Measurements from ENCODE around the gene NUDC. TPM values are rescaled to one million over a fixed set of nuclear protein-coding genes. Genes with fewer than 3 reads are reported as not detected.

The NUDC gene
- total and polyA plus RNA-seq, 2 of the 4 experiments (the other 2 are of a cell fraction) = 34.8 to 89.8 TPM

DNA sequence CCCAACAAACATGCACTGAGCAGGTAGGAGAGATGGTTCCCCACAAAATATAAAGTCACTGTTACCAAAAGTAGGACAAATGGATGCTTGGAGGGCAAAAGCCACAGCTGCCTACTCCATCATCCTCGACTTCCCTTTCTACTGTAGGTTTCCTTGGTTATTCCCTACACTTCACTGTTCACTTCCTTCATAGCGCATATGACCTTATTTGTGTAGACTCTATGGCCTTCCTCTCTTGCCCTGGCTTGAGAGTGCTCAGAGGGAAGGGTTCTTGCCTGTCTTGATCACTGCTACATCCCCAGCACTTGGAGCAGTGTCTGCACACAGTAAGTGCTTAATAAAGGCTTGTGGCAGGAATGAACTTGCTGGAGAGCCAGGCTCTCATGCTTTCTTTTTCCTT lies 57.4 kb downstream of the NUDC start:
- no TSS peak for BruUV-seq (replicated peaks)
- H2AK9ac ChIP-seq (replicated peaks; ENCODE audit: low read depth, low read length, poor library complexity) = no peak overlapping the region
- no peak overlapping the region for H2BK5ac ChIP-seq (ENCODE audit: low read depth, low read length, poor library complexity, severe bottlenecking)
- H3K9me1 ChIP-seq (ENCODE audit: insufficient read depth, low read length) = no peaks in the 10 kb centered on the region; the same call in 1 of the 2 replicates
- H3K4me2 ChIP-seq (ENCODE audit: low read depth, low read length) = no peak overlapping the region
- no peak overlapping the region for H4K8ac ChIP-seq (ENCODE audit: low read depth in 2 of 2, low read length in 2 of 2)
- no peak overlapping the region for H3K14ac ChIP-seq (replicated peaks; ENCODE audit: low read depth, low read length)
- H3K27me3 ChIP-seq (ENCODE audit: control insufficient read depth, insufficient read depth, low read length) = no peaks in the 10 kb centered on the region
- ATAC-seq (ENCODE audit: low read depth) = no peak
- H2AK5ac ChIP-seq (ENCODE audit: low read depth, low read length) = peak overlapping the region; percentile 60; the same call in 1 of the 2 replicates
- DNase-seq = no peak
- no peak overlapping the region for H2BK120ac ChIP-seq (ENCODE audit: low read depth, low read length)
- no peak overlapping the region for H2BK20ac ChIP-seq (ENCODE audit: low read depth, low read length)
- in situ Hi-C loops (cut with MboI; ENCODE audit: low sequenced_read_pairs) = no loop called here
- H3K23ac ChIP-seq (ENCODE audit: low read depth, low read length) = no peak overlapping the region
- TF ChIP-seq POLR2A (IDR thresholded peaks at IDR 0.05; ENCODE audit: low read depth, low read length) = no peak
- no peak for TF ChIP-seq BHLHE40 (IDR thresholded peaks at IDR 0.05; ENCODE audit: low read depth, low read length)
- no peak for TF ChIP-seq RAD21 (IDR thresholded peaks at IDR 0.05; ENCODE audit: low read length)
- no peak for TF ChIP-seq SMC3 (IDR thresholded peaks at IDR 0.05; ENCODE audit: low read depth, low read length)
- no peak for TF ChIP-seq FOS (IDR thresholded peaks at IDR 0.05; ENCODE audit: low read depth, low read length)
- TF ChIP-seq, protein P1, sequence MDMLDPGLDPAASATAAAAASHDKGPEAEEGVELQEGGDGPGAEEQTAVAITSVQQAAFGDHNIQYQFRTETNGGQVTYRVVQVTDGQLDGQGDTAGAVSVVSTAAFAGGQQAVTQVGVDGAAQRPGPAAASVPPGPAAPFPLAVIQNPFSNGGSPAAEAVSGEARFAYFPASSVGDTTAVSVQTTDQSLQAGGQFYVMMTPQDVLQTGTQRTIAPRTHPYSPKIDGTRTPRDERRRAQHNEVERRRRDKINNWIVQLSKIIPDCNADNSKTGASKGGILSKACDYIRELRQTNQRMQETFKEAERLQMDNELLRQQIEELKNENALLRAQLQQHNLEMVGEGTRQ (IDR thresholded peaks at IDR 0.05; ENCODE audit: low read depth, low read length) = no peak
- TF ChIP-seq RCOR1 (IDR thresholded peaks at IDR 0.05; ENCODE audit: insufficient replicate concordance, low read length) = no peak
- no peak for TF ChIP-seq MXI1 (IDR thresholded peaks at IDR 0.05; ENCODE audit: borderline replicate concordance, low read depth, low read length)
- no peak for TF ChIP-seq CHD1 (IDR thresholded peaks at IDR 0.05; ENCODE audit: low read depth, low read length)
- no peak for TF ChIP-seq CEBPB (IDR thresholded peaks at IDR 0.05; ENCODE audit: low read depth, low read length)
- no peak for TF ChIP-seq RFX5 (IDR thresholded peaks at IDR 0.05; ENCODE audit: low read depth, low read length)
- TF ChIP-seq MAFK (IDR thresholded peaks at IDR 0.05; ENCODE audit: low read depth, low read length) = no peak
- TF ChIP-seq MAZ (IDR thresholded peaks at IDR 0.05; ENCODE audit: borderline replicate concordance, low read depth, low read length) = no peak
- no peaks in the 10 kb centered on the region for H3K79me1 ChIP-seq (ENCODE audit: low read depth in 1 of 2, low read length in 2 of 2)
- 0 out of 2 replicates have a peak, but pooled peaks cover 2% of the 10 kb centered on the region for H3K4me1 ChIP-seq (ENCODE audit: control insufficient read depth, insufficient read depth, low read length)
- no peak overlapping the region for H3K4me3 ChIP-seq (ENCODE audit: insufficient read depth, low read depth, low read length)
- H4K20me1 ChIP-seq (ENCODE audit: insufficient read depth, low read length) = no peaks in the 10 kb centered on the region
- intact Hi-C loops (cut with micrococcal nuclease) = no loop called here
- WGBS, 2 experiments (ENCODE audit: extremely low coverage in 2 of 2, insufficient read length in 1 of 2) = 83% methylated on average over 1 of the region's 2 CpGs; no CpG with 5 or more reads in 1 of the 2 experiments
- no peak overlapping the region for H3K9ac ChIP-seq (ENCODE audit: low read depth, low read length)
- ChIA-PET POLR2A (ENCODE audit: unreplicated experiment) (no interaction called here), CTCF (no interaction called here)
- no peak overlapping the region for H2BK15ac ChIP-seq (ENCODE audit: low read depth, low read length)
- peak overlapping the region; percentile 2 for H2AFZ ChIP-seq (replicated peaks; ENCODE audit: low read length, poor library complexity)
- no peak overlapping the region for H3K4ac ChIP-seq (ENCODE audit: low read depth, low read length)
- H4K91ac ChIP-seq (ENCODE audit: insufficient read depth, low read depth, low read length) = no peak overlapping the region
- no peak overlapping the region for H4K5ac ChIP-seq (ENCODE audit: low read depth, low read length)
- H3K36me3 ChIP-seq (ENCODE audit: control insufficient read depth, insufficient read depth, low read length) = no peaks in the 10 kb centered on the region
- no peak overlapping the region for H3K56ac ChIP-seq (ENCODE audit: extremely low read depth, insufficient read depth, low read length)
- H3K27ac ChIP-seq (ENCODE audit: insufficient read depth, low read length) = no peak overlapping the region
- dilution Hi-C loops (cut with HindIII; ENCODE audit: low sequenced_read_pairs, unreplicated experiment) = no loop called here
- H3K18ac ChIP-seq (ENCODE audit: low read depth, low read length) = no peak overlapping the region
- no peaks in the 10 kb centered on the region for H3K9me3 ChIP-seq (ENCODE audit: control insufficient read depth, insufficient read depth, low read length)

Data from IMR-90 (cell line).